Left cardiac atrium (tissue), 4 donors: ENCODE measurements around the gene ST3GAL5. TPM values are rescaled to one million over a fixed set of nuclear protein-coding genes. Genes with fewer than 3 reads are reported as not detected.
"Not testable (repeated sequence)": the region's sequence is repeated elsewhere in the genome, so short reads cannot be mapped to it uniquely, and the experiment has no call there.

Experiments used
- ATAC-seq, 2 donors: fragments of 200-7000 bp; cut with Tn5 transposase; one replicate each; pipeline ENCODE4 v1.9.1; 2020; ENCODE audit warnings: mild to moderate bottlenecking in 2 of 2, moderate library complexity in 2 of 2
- DNase-seq: peaks from one replicate; pipeline ENCODE4 v3.0.0-alpha.2; 2020
- intact Hi-C, 2 donors: fragments of 100-400 bp; cut with DNase I; formaldehyde crosslinking; loops; one replicate each; pipeline versions ENCODE4 v1.14.1 to v1.15.1; 2022 to 2023
- total RNA-seq, 2 donors: library from RNA; stranded (reverse); fragmentation: NEBNext Ultra II Directional; extraction: Animal tissue kit (Norgen Biotek cat#: 25700); gene quantifications; one replicate each; pipeline ENCODE4 v1.2.1, GENCODE V29; 2021
- donor health status: DM: no; HTN: yes; CAD: no.
- donor health status: DM: no; HTN: yes; CAD: no; lungs with severe emphysema.
- donor health status: DM: yes; HTN: yes; CAD: no.
- donor health status: Dilated cardiomyopathy.

Gene ST3GAL5
- total RNA-seq, 2 donors from 2014 or later = 10.6 to 12.5 TPM

- ATAC-seq (no peak), DNase-seq (no peak)
- intact Hi-C loops = no loop called here
Measured at GRCh38 chr2:85899849-85900248, 11.1 kb upstream of the ST3GAL5 start.

- ATAC-seq = no peak
- no peak for DNase-seq
- intact Hi-C loops = no loop called here
Measured at GRCh38 chr2:85899284-85899683, 10.5 kb upstream of the ST3GAL5 start.

- DNase-seq (no peak), ATAC-seq (no peak)
- intact Hi-C loops = no loop called here
Measured at GRCh38 chr2:85898881-85899280, 10.1 kb upstream of the ST3GAL5 start.

GRCh38 chr2:85894554-85895278, 5.9 kb upstream of the ST3GAL5 start:
- DNase-seq, intact Hi-C loops, ATAC-seq: not testable (repeated sequence)

- DNase-seq (no peak), ATAC-seq (no peak)
- intact Hi-C loops = no loop called here
Measured at GRCh38 chr2:85893428-85894258, 4.9 kb upstream of the ST3GAL5 start.

- ATAC-seq = no peak
- no peak for DNase-seq
- intact Hi-C loops = no loop called here
Measured at GRCh38 chr2:85892216-85892944, 3.6 kb upstream of the ST3GAL5 start.

- ATAC-seq (no peak), DNase-seq (no peak)
- intact Hi-C loops = no loop called here
Measured at GRCh38 chr2:85890522-85891176, 1.9 kb upstream of the ST3GAL5 start.

GRCh38 chr2:85889627-85890281, 964 bp upstream of the ST3GAL5 start:
- ATAC-seq (no peak), DNase-seq (peak; percentile 37)
- intact Hi-C loops = loop anchor here (5.0 kb wide), 4 partner anchors 62 to 188 kb away; no protein-coding TSS in a partner anchor

- ATAC-seq (peak; percentile 1 to 6), DNase-seq (peak; percentile 27)
- intact Hi-C loops = loop anchor here (5.0 kb wide), 4 partner anchors 61 to 189 kb away; no protein-coding TSS in a partner anchor
Measured at GRCh38 chr2:85888020-85888683, 638 bp downstream of the ST3GAL5 start.

GRCh38 chr2:85887566-85888019, 1.2 kb downstream of the ST3GAL5 start:
- intact Hi-C loops = loop anchor here (5.0 kb wide), 4 partner anchors 60 to 190 kb away; no protein-coding TSS in a partner anchor
- DNase-seq (peak; percentile 67), ATAC-seq (peak; percentile 38 to 55)

- DNase-seq (peak; percentile 65), ATAC-seq (peak in 1 of 2 donors; percentile 50)
- intact Hi-C loops = loop anchor here (5.0 kb wide), 4 partner anchors 59 to 191 kb away; no protein-coding TSS in a partner anchor
Measured at GRCh38 chr2:85886590-85886989, 2.2 kb downstream of the ST3GAL5 start.

- intact Hi-C loops = loop anchor here (5.0 kb wide), 4 partner anchors 59 to 191 kb away; no protein-coding TSS in a partner anchor
- ATAC-seq = no peak
- DNase-seq = no peak
Measured at GRCh38 chr2:85886141-85886540, 2.6 kb downstream of the ST3GAL5 start.

- DNase-seq, ATAC-seq, intact Hi-C loops: not testable (repeated sequence)
Measured at GRCh38 chr2:85881781-85882180, 7.0 kb downstream of the ST3GAL5 start.

- DNase-seq, intact Hi-C loops, ATAC-seq: not testable (repeated sequence)
Measured at GRCh38 chr2:85880716-85881328, 8.0 kb downstream of the ST3GAL5 start.

GRCh38 chr2:85878719-85879370, 9.9 kb downstream of the ST3GAL5 start:
- peak in 1 of 2 donors; percentile 80 for ATAC-seq
- intact Hi-C loops = no loop called here
- no peak for DNase-seq

GRCh38 chr2:85875350-85876050, 13.3 kb downstream of the ST3GAL5 start:
- intact Hi-C loops = no loop called here
- ATAC-seq (no peak), DNase-seq (no peak)
